Duodenal mucosa (tissue), 2 donors: ENCODE data around the gene VARS1.
A peak's percentile ranks its signal among the peaks of the same experiment; 100 is the strongest.
"Not testable (repeated sequence)": the region's sequence is repeated elsewhere in the genome, so short reads cannot be mapped to it uniquely, and the experiment has no call there.

Source experiments
- H3K27ac ChIP-seq: one replicate; pipeline ENCODE4 v1.7.0; 2013; ENCODE audit warnings: low read depth, low read length
- H3K27me3 ChIP-seq, 2 donors: one replicate each; pipeline ENCODE4 v1.7.0; 2013; ENCODE audit warnings: low read length in 2 of 2, control low read depth in 1 of 2; ENCODE audit not compliant: insufficient read depth in 2 of 2, control insufficient read depth in 1 of 2
- H3K36me3 ChIP-seq, 2 donors: one replicate each; pipeline ENCODE4 v1.7.0; 2013; ENCODE audit warnings: low read length in 2 of 2, control low read depth in 1 of 2; ENCODE audit not compliant: insufficient read depth in 2 of 2, control insufficient read depth in 1 of 2
- H3K4me1 ChIP-seq, 2 donors: one replicate each; pipeline ENCODE4 v1.7.0; 2013; ENCODE audit warnings: low read length in 2 of 2, control low read depth in 1 of 2; ENCODE audit not compliant: insufficient read depth in 2 of 2, control insufficient read depth in 1 of 2
- H3K4me3 ChIP-seq, 2 donors: one replicate each; pipeline ENCODE4 v1.7.0; 2013; ENCODE audit warnings: low read length in 2 of 2, low read depth in 1 of 2
- H3K9ac ChIP-seq, 2 donors: one replicate each; pipeline ENCODE4 v1.7.0; 2013; ENCODE audit warnings: low read length in 2 of 2, low read depth in 1 of 2
- H3K9me3 ChIP-seq, 2 donors: one replicate each; pipeline ENCODE4 v1.7.0; 2013; ENCODE audit warnings: low read length in 2 of 2, control low read depth in 1 of 2; ENCODE audit not compliant: control insufficient read depth in 1 of 2

Gene VARS1

GRCh38 chr6:31834367-31835250, 39.1 kb upstream of the VARS1 start:
- H3K27me3 ChIP-seq, result no peaks in the 10 kb centered on the region
- H3K4me1 ChIP-seq, result peaks cover 21 to 55% of the 10 kb centered on the region in 2 donors
- peak overlapping the region; percentile 92 for H3K27ac ChIP-seq
- peak overlapping the region; percentile 96 to 100 for H3K9ac ChIP-seq
- H3K4me3 ChIP-seq, result peak overlapping the region; percentile 95 to 98
- no peaks in the 10 kb centered on the region for H3K9me3 ChIP-seq
- peaks cover 11 to 27% of the 10 kb centered on the region in 2 donors for H3K36me3 ChIP-seq

- Histone ChIP-seq H3K36me3 (no peaks in the 10 kb centered on the region), H3K9me3 (no peaks in the 10 kb centered on the region), H3K4me1 (peaks cover 10 to 37% of the 10 kb centered on the region in 2 donors), H3K27ac (peak overlapping the region; percentile 14), H3K4me3 (peak overlapping the region in 1 of 2 donors; percentile 80), H3K9ac (peak overlapping the region; percentile 83 to 90), H3K27me3 (no peaks in the 10 kb centered on the region)
These were observed 36.0 kb upstream of the VARS1 start for GRCh38 chr6:31831350-31832215.

- Histone ChIP-seq H3K9me3 (no peaks in the 10 kb centered on the region), H3K27ac (peak overlapping the region; percentile 64), H3K27me3 (no peaks in the 10 kb centered on the region), H3K4me1 (peaks cover 9 to 34% of the 10 kb centered on the region in 2 donors), H3K36me3 (no peaks in the 10 kb centered on the region), H3K4me3 (peak overlapping the region; percentile 77 to 80), H3K9ac (peak overlapping the region; percentile 83 to 90)
These were observed 35.4 kb upstream of the VARS1 start for GRCh38 chr6:31830886-31831335.

- Histone ChIP-seq H3K27ac (peak overlapping the region; percentile 68), H3K4me1 (peaks cover 17 to 34% of the 10 kb centered on the region in 2 donors), H3K9ac (peak overlapping the region; percentile 83 to 90)
These were observed 34.2 kb upstream of the VARS1 start for GRCh38 chr6:31829633-31830283.

GRCh38 chr6:31827286-31828079, 31.9 kb upstream of the VARS1 start, which contains the start of gene HSPA1B:
Gene HSPA1B (plus strand): TSS chr6:31827738. CDS start chr6:31827951, 213 bp downstream.
- no peaks in the 10 kb centered on the region for H3K27me3 ChIP-seq
- no peaks in the 10 kb centered on the region for H3K36me3 ChIP-seq
- peak within 1 kb of the TSS; percentile 97 to 99 for H3K9ac ChIP-seq
- H3K4me1 ChIP-seq, result peaks cover 20 to 29% of the 10 kb centered on the region in 2 donors
- peak within 1 kb of the TSS; percentile 80 to 87 for H3K4me3 ChIP-seq
- H3K9me3 ChIP-seq, result no peaks in the 10 kb centered on the region
- peak within 1 kb of the TSS; percentile 99 for H3K27ac ChIP-seq

More at GRCh38 chr6:31829633-31830283, 34.2 kb upstream of the VARS1 start:
- no peaks in the 10 kb centered on the region for H3K36me3 ChIP-seq
- H3K27me3 ChIP-seq, result no peaks in the 10 kb centered on the region
- peak overlapping the region; percentile 77 to 80 for H3K4me3 ChIP-seq
- H3K9me3 ChIP-seq, result no peaks in the 10 kb centered on the region

GRCh38 chr6:31826793-31827285, 31.3 kb upstream of the VARS1 start:
- Histone ChIP-seq H3K4me3 (peak overlapping the region; percentile 80 to 87), H3K36me3 (no peaks in the 10 kb centered on the region), H3K9ac (peak overlapping the region; percentile 97 to 99), H3K9me3 (no peaks in the 10 kb centered on the region), H3K27me3 (no peaks in the 10 kb centered on the region), H3K4me1 (peaks cover 20 to 32% of the 10 kb centered on the region in 2 donors), H3K27ac (peak overlapping the region; percentile 99)

GRCh38 chr6:31825553-31825952, 30.0 kb upstream of the VARS1 start:
- Histone ChIP-seq H3K27me3 (no peaks in the 10 kb centered on the region), H3K36me3 (no peaks in the 10 kb centered on the region), H3K4me1 (peaks cover 19 to 41% of the 10 kb centered on the region in 2 donors), H3K9me3 (no peaks in the 10 kb centered on the region), H3K27ac (peak overlapping the region; percentile 99), H3K9ac (peak overlapping the region; percentile 1 to 47), H3K4me3 (no peak overlapping the region)

GRCh38 chr6:31823592-31824196, 28.1 kb upstream of the VARS1 start:
- H3K27me3 ChIP-seq, H3K4me3 ChIP-seq, H3K9ac ChIP-seq, H3K27ac ChIP-seq, H3K9me3 ChIP-seq, H3K36me3 ChIP-seq: not testable (repeated sequence)
- peaks cover 31 to 50% of the 10 kb centered on the region in 2 donors for H3K4me1 ChIP-seq
